Subcutaneous adipose tissue (tissue), 4 donors: Measurements from ENCODE around the gene TTC28. TPM values are rescaled to one million over a fixed set of nuclear protein-coding genes. Genes with fewer than 3 reads are reported as not detected.

Experiments
- CTCF ChIP-seq: fragments of 450-650 bp; IDR thresholded peaks from one replicate; pipeline ENCODE4 v1.5.1; 2016; ENCODE audit warnings: low read depth, mild to moderate bottlenecking, control low read depth, antibody characterized with exemption, moderate library complexity
- total RNA-seq, 4 donors: library from RNA; depleted of rRNA; stranded (reverse); fragments of >200 nt; gene quantifications; one replicate each; pipeline ENCODE4 v1.1.0, GENCODE V29; 2016

Gene TTC28
- total RNA-seq, 4 donors from 2014 or later: 42.6 to 71.6 (median 43.4) TPM

- TF ChIP-seq CTCF: no peak
Measured at GRCh38 chr22:27992294-27993165, 687.1 kb downstream of the TTC28 start.

GRCh38 chr22:27991586-27992293 is 687.9 kb downstream of the TTC28 start:
- TF ChIP-seq CTCF: no peak

GRCh38 chr22:27990879-27991278 is 688.8 kb downstream of the TTC28 start:
- TF ChIP-seq CTCF: no peak

- TF ChIP-seq CTCF: no peak
Measured at GRCh38 chr22:27990451-27990840, 689.2 kb downstream of the TTC28 start.

- no peak for TF ChIP-seq CTCF
Measured at GRCh38 chr22:27989758-27990450, 689.7 kb downstream of the TTC28 start.

GRCh38 chr22:27988704-27989103 is 690.9 kb downstream of the TTC28 start:
- no peak for TF ChIP-seq CTCF

- TF ChIP-seq CTCF: no peak
Measured at GRCh38 chr22:27987557-27987956, 692.1 kb downstream of the TTC28 start.
